Renal cortex interstitium (tissue), 11 donors: ENCODE measurements around the gene GMDS. TPM values are rescaled to one million over a fixed set of nuclear protein-coding genes. Genes with fewer than 3 reads are reported as not detected.

Experiments used
- DNase-seq, 11 donors: peaks; one replicate each; pipeline ENCODE4 v3.0.0-alpha.2; 2013; ENCODE audit warnings: low read depth in 9 of 11, low spot score in 4 of 11; ENCODE audit errors: extremely low read depth in 1 of 11
- polyA plus RNA-seq, 3 donors: library from polyadenylated mRNA; unstranded; fragments of 120-200 nt; gene quantifications; one replicate each; pipeline ENCODE4 v1.2.1, GENCODE V29; 2013; ENCODE audit not compliant: insufficient read length in 3 of 3

Gene GMDS
- polyA plus RNA-seq, 3 donors = 62.2 to 72.8 (median 67.5) TPM

DNA sequence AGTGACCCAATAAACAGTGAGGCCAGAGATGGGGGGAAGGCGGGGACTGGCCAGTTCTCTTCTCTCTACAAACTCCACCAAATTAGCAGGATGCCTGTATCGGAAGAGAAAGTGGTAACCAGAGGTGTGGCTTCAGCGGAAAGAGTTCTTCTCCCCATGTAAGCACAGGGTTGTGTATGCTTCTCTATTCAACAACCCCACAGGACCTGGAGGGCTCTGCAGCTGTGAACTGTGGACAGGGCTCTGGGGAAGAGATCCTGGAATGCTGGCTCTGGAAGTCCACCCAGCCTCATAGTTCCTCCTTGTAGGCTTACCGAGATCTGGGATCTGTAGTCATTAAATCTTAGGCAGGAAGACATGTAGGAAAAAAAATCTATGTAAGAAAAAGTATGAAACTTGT is 449.5 kb downstream of the GMDS start:
- no peak for DNase-seq

DNA sequence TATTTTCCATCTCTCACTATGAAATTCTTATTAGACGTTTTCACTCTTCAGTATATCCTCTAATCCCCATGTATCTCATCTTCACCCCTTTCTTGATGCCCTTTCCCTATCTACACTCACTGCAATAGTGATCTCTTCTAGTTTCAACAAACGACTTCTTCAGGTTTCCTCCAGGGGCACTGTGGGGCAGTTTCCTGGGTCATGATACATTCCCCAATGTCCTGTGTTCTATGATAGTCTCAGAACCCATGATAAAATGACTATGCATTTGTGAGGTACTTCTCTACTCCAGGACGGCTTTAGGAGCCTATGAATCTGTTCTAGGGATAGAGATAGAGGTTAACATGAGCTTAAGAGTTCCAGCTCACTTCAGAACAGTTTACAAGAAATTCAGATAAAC is 452.4 kb downstream of the GMDS start:
- no peak for DNase-seq

GRCh38 chr6:1790684-1791083 is 454.7 kb downstream of the GMDS start:
- no peak for DNase-seq

- no peak for DNase-seq
Observed at GRCh38 chr6:1789092-1789491, 456.3 kb downstream of the GMDS start.

GRCh38 chr6:1787894-1788293 is 457.5 kb downstream of the GMDS start:
- no peak for DNase-seq

GRCh38 chr6:1786455-1787453 is 458.7 kb downstream of the GMDS start:
- no peak for DNase-seq

DNA sequence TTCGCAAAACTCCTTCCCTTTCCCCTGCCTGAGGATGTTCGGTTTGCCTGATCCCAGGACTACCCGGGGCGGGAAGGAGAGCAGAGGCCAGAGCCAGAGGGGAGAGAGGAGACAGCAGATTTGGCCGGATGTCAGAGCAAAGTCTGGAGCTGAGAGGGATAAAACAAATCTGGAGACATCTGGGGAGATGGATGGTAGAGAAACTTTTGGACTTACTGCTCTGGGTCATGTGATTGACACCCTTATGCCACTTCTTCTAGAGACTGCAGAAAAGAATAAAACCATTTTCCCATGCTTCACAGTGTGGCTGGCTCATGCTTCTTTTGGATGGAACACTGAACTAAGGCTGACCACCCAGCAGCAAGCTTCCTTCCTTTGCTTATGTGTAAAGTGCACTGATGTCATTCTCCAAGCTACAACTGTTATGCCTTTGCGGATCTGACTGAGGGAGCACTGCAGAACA is 461.0 kb downstream of the GMDS start:
- DNase-seq = no peak

GRCh38 chr6:1781817-1782184 is 463.6 kb downstream of the GMDS start:
- no peak for DNase-seq

GRCh38 chr6:1781152-1781816 is 464.1 kb downstream of the GMDS start:
- DNase-seq = no peak

DNA sequence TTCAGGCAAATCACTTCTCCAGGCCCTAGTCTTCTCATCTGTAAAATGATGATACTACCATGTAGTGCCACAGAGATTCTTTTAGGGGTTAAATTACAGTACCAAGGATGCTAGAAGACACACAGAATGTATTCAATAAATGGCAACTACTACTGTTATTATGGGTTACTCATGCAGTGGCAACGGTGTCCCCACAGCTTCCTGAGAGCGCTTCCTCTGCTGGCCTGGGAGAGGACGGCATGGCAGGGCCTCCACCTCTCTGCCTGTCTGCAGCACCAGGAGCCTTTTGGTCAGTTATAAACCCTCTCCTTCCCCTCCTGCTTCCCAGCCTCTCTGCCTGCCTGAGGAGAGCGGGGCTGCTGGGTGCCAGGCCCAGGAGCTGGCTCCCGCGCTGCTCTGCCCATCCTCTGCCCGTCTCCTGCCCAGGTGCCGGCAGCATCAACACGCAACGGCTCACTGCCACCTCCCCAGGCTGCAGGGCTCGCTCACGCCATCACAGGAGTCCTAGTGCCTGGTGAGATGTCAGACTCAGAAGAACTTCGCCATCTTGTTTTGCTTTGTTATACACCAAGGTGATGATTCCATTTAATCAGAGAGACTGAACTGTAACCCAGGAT is 465.0 kb downstream of the GMDS start:
- no peak for DNase-seq

GRCh38 chr6:1778686-1779235 is 466.6 kb downstream of the GMDS start:
- DNase-seq = peak in 1 of 11 donors; percentile 47

- DNase-seq = peak in 1 of 11 donors; percentile 36
Observed at GRCh38 chr6:1777921-1778685, 467.3 kb downstream of the GMDS start.

- DNase-seq = no peak
Observed at GRCh38 chr6:1775441-1775840, 470.0 kb downstream of the GMDS start.

DNA sequence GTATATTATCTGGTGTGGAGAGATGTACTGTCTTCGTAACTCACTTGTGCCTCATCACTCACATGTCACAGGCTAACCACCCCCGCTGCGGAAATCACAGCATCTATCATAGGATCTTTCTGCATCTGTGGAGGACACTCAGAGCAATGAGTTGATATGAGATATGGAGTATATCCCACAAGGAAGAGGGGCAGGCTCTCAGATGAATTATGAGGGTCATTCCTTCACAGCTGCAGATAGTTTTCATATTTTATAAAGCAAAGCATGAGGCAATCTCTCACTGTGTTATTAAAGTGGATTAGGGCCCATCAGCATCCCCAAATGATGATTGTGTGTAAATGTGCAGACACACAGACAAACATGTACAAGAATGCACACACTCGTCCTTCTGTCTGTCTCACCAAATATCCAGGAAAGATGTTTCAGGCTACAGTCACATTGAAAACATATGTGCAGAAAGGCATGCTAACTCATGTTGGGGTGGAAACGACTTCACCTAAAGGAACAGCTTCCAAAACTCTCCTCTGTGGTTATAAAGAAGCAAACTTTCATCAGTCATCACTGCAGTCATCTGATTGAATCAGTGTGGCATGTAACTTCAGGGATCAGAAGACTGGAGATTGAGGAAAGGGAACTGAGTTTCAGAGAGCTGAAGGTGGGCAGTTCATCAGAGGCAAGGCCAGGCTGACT is 471.0 kb downstream of the GMDS start:
- no peak for DNase-seq

DNA sequence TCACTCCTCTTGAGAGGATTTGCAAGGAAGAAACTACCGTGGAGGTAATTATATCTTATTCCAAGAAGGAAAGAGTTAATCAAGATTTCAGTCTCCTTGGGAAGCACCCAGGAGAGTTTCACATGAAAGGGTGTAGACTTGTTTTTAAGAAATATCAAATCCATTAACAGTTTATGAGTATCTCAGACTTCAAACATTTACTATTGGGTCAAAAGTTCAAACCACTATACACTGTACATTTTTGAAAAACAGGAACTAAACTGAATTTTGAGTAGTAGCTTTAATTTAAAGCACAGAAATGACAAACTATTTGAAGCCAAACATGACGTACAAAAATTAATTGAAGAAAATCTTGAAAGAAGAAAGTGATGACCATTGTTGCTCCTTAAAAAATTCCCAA is 471.7 kb downstream of the GMDS start:
- DNase-seq = no peak

GRCh38 chr6:1770968-1771723 is 474.3 kb downstream of the GMDS start:
- DNase-seq = no peak

DNA sequence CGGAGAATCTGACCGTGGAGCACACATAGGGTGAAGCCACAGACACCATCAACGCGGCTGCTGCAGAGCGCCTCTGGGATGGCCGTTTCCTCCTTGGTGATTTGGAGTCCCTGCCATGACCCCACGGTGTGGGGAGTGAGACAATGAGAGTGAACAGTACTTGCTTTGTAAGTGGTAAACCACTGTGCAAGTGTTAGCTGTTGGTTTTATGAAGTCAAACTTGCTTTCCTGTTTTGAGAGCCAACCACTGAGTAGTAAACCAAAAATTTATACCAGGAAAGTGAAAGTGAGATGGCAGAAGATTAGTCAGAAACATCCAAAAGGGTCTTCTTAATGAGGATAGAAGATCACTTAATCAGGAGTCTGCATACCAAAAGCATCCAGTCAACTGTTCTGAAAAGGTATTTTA is 475.0 kb downstream of the GMDS start:
- no peak for DNase-seq
